Brain pericyte (primary cell): ENCODE data around the gene SLC25A48.

ENCODE experiments used
- DNase-seq: peaks from one replicate; pipeline ENCODE4 v3.0.0-alpha.2; 2012; ENCODE audit warnings: low read depth, low spot score

The SLC25A48 gene

GRCh38 chr5:135881244-135881643 is 46.8 kb downstream of the SLC25A48 start:
- DNase-seq = no peak

GRCh38 chr5:135881819-135882218 is 47.4 kb downstream of the SLC25A48 start:
- DNase-seq = no peak

GRCh38 chr5:135883026-135883425 is 48.6 kb downstream of the SLC25A48 start:
- DNase-seq = no peak

GRCh38 chr5:135883441-135883840 is 49.0 kb downstream of the SLC25A48 start:
- DNase-seq = no peak

- DNase-seq = no peak
Observed at GRCh38 chr5:135885031-135885430, 50.6 kb downstream of the SLC25A48 start.

GRCh38 chr5:135886136-135886535 is 51.7 kb downstream of the SLC25A48 start:
- no peak for DNase-seq

GRCh38 chr5:135887447-135887864 is 53.0 kb downstream of the SLC25A48 start:
- no peak for DNase-seq

- DNase-seq = no peak
Observed at GRCh38 chr5:135887881-135888614, 53.6 kb downstream of the SLC25A48 start.

GRCh38 chr5:135890296-135890695 is 55.8 kb downstream of the SLC25A48 start:
- DNase-seq = no peak

GRCh38 chr5:135890867-135891266 is 56.4 kb downstream of the SLC25A48 start:
- DNase-seq = no peak

GRCh38 chr5:135891268-135891667 is 56.8 kb downstream of the SLC25A48 start:
- no peak for DNase-seq

- no peak for DNase-seq
Observed at GRCh38 chr5:135891791-135892190, 57.3 kb downstream of the SLC25A48 start.

GRCh38 chr5:135894276-135894675 is 59.8 kb downstream of the SLC25A48 start:
- no peak for DNase-seq

- no peak for DNase-seq
Observed at GRCh38 chr5:135894789-135895188, 60.3 kb downstream of the SLC25A48 start.

- DNase-seq = no peak
Observed at GRCh38 chr5:135895474-135896006, 61.1 kb downstream of the SLC25A48 start, which contains the start of gene IL9. Gene IL9 (minus strand): TSS chr5:135895841. CDS start chr5:135895816, 25 bp downstream.

GRCh38 chr5:135898651-135899050 is 64.2 kb downstream of the SLC25A48 start:
- DNase-seq = no peak

GRCh38 chr5:135900276-135900675 is 65.8 kb downstream of the SLC25A48 start:
- no peak for DNase-seq

GRCh38 chr5:135901633-135902032 is 67.2 kb downstream of the SLC25A48 start:
- no peak for DNase-seq

GRCh38 chr5:135905144-135905543 is 70.7 kb downstream of the SLC25A48 start:
- DNase-seq = no peak

GRCh38 chr5:135913713-135914626 is 79.5 kb downstream of the SLC25A48 start:
- DNase-seq = no peak

GRCh38 chr5:135915466-135916001 is 81.1 kb downstream of the SLC25A48 start:
- no peak for DNase-seq

- DNase-seq = no peak
Observed at GRCh38 chr5:135916638-135917263, 82.3 kb downstream of the SLC25A48 start.
